Thyroid gland (tissue), 4 donors: ENCODE measurements around the gene OR2T34. TPM values are rescaled to one million over a fixed set of nuclear protein-coding genes. Genes with fewer than 3 reads are reported as not detected.

Source experiments
- DNase-seq, 2 donors: peaks; one replicate each; pipeline ENCODE4 v3.0.0-alpha.2; 2019
- H3K27ac ChIP-seq, 3 donors: fragments of 200-600 bp; sonication (generic); 1 replicate in 2 of 3; 2 replicates in 1 of 3; pipeline ENCODE4 v1.5.1; 2016 to 2019; ENCODE audit warnings: mild to moderate bottlenecking in 1 of 3, moderate library complexity in 1 of 3
- H3K27me3 ChIP-seq: fragments of 200-600 bp; sonication (generic); one replicate; pipeline ENCODE4 v1.5.1; 2019
- H3K36me3 ChIP-seq, 2 donors: fragments of 200-600 bp; sonication (generic); one replicate each; pipeline ENCODE4 v1.5.1; 2016 to 2019
- H3K4me1 ChIP-seq, 2 donors: fragments of 200-600 bp; sonication (generic); one replicate each; pipeline ENCODE4 v1.5.1; 2017 to 2019
- H3K4me3 ChIP-seq, 3 donors: fragments of 200-600 bp; sonication (generic); replicated peaks in 1 of 3; 1 replicate in 2 of 3; 2 replicates in 1 of 3; pipeline ENCODE4 v1.5.1; 2016; ENCODE audit warnings: mild to moderate bottlenecking in 1 of 3
- H3K9me3 ChIP-seq: fragments of 200-600 bp; sonication (generic); one replicate; pipeline ENCODE4 v1.5.1; 2017
- POLR2A ChIP-seq, 2 donors: fragments of 450-650 bp; IDR thresholded peaks; one replicate each; pipeline ENCODE4 v1.6.1; 2017; ENCODE audit warnings: antibody characterized with exemption in 2 of 2, mild to moderate bottlenecking in 2 of 2, moderate library complexity in 1 of 2
- WGBS, 2 donors: methylation state at CpG; one replicate each; pipeline ENCODE4 v1.1.5; 2017; 5-methylcytosine and 5-hydroxymethylcytosine counted together
- intact Hi-C: fragments of 100-400 bp; cut with DNase I; formaldehyde crosslinking; loops from one replicate; pipeline ENCODE4 v1.15.1; 2023
- total RNA-seq, 4 donors: library from RNA; depleted of rRNA; stranded (reverse); fragments of >200 nt; gene quantifications; one replicate each; pipeline ENCODE4 v1.2.3, GENCODE V29; 2016
- TF ChIP-seq, protein P1 (sequence below), 6 experiments: fragments of 200-600 bp in 3 of 6; fragments of 450-650 bp in 3 of 6; sonication (generic) in 3 of 6; IDR thresholded peaks; one replicate each; pipeline ENCODE4 v1.5.1; 2016 to 2019; ENCODE audit warnings: antibody characterized with exemption in 6 of 6, mild to moderate bottlenecking in 2 of 6, inconsistent platforms in 1 of 6, moderate library complexity in 1 of 6

The OR2T34 gene
- total RNA-seq, 4 donors from 2014 or later = not detected

DNA sequence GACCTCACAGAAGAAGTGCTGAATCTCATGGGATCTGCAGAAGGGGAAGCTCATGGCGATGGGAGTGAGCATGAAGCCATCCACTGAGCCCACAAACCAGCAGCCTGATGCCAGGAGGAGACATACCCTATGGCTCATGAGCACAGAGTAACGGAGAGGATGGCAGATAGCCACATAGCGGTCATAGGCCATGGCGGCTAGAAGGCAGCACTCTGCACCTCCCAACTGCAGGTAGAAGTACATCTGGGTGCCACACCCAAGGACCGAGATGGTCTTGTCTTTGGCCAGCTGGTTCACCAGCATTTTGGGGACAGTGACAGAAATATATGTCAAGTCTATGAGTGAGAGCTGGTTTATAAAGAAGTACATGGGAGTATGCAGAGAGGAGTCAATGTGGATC lies 18.7 kb upstream of the OR2T34 start:
- intact Hi-C loops = no loop called here
- no peak overlapping the region for H3K4me3 ChIP-seq
- no peak for TF ChIP-seq POLR2A (IDR thresholded peaks at IDR 0.05)
- TF ChIP-seq, protein P1, sequence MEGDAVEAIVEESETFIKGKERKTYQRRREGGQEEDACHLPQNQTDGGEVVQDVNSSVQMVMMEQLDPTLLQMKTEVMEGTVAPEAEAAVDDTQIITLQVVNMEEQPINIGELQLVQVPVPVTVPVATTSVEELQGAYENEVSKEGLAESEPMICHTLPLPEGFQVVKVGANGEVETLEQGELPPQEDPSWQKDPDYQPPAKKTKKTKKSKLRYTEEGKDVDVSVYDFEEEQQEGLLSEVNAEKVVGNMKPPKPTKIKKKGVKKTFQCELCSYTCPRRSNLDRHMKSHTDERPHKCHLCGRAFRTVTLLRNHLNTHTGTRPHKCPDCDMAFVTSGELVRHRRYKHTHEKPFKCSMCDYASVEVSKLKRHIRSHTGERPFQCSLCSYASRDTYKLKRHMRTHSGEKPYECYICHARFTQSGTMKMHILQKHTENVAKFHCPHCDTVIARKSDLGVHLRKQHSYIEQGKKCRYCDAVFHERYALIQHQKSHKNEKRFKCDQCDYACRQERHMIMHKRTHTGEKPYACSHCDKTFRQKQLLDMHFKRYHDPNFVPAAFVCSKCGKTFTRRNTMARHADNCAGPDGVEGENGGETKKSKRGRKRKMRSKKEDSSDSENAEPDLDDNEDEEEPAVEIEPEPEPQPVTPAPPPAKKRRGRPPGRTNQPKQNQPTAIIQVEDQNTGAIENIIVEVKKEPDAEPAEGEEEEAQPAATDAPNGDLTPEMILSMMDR (IDR thresholded peaks at IDR 0.05) = no peak

DNA sequence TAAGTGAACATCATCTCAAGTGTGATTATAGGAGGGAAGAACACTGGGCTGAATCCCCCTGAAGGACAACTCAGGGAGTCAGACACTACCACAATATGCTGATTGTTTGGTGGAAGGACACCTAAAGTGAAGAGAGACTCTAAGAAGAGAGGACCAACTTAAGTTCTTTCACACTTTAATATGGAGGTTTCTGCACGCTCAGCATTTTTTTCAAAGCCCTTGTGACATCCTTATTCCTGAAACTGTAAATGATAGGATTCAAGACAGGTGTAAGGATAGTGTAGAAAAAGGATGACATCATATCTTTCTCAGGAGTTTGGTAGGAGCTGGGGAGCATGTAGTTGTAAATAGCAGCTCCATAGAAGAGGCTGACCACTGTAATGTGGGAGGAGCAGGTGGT lies 18.1 kb upstream of the OR2T34 start:
- Histone ChIP-seq H3K4me3 (no peak overlapping the region), H3K27me3 (no peaks in the 10 kb centered on the region), H3K27ac (no peak overlapping the region), H3K36me3 (no peaks in the 10 kb centered on the region), H3K9me3 (no peaks in the 10 kb centered on the region), H3K4me1 (no peaks in the 10 kb centered on the region)
- WGBS, 2 donors = 72 to 83% methylated on average over 1 of the region's 1 CpG
- no peak for TF ChIP-seq POLR2A (IDR thresholded peaks at IDR 0.05)
- TF ChIP-seq, protein P1 (IDR thresholded peaks at IDR 0.05) = no peak
- intact Hi-C loops = no loop called here
- no peak for DNase-seq

More for the DNA sequence above, 18.7 kb upstream of the OR2T34 start:
- DNase-seq = no peak
- no peaks in the 10 kb centered on the region for H3K36me3 ChIP-seq
- H3K4me1 ChIP-seq = no peaks in the 10 kb centered on the region
- no peaks in the 10 kb centered on the region for H3K27me3 ChIP-seq
- WGBS, 2 donors = 80 to 91% methylated on average over 5 of the region's 5 CpGs
- H3K27ac ChIP-seq = no peak overlapping the region
- no peaks in the 10 kb centered on the region for H3K9me3 ChIP-seq

DNA sequence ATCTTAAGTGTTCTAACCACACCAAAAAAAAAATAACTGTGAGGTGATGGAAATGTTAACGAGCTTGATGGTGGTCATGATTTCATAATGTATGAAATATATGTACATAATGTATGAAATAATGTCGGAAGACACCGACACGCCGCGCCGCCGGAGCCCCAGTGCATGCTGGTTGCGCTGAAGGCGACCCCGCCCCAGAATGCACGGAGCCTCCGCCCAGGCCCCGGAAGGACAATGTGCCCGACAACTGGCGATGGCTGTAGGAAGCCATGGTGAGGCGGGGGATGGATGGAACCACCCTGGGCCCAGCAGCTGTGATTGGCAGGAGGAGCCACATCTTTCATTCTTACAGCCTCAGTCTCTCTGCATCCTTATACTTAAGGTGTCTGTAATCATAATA lies 15.5 kb upstream of the OR2T34 start:
- no peaks in the 10 kb centered on the region for H3K36me3 ChIP-seq
- TF ChIP-seq POLR2A (IDR thresholded peaks at IDR 0.05) = no peak
- TF ChIP-seq, protein P1 (IDR thresholded peaks at IDR 0.05) = no peak
- H3K4me1 ChIP-seq = no peaks in the 10 kb centered on the region
- WGBS, 2 donors = 93% methylated on average over 17 of the region's 17 CpGs
- H3K4me3 ChIP-seq = no peak overlapping the region
- H3K27me3 ChIP-seq = no peaks in the 10 kb centered on the region
- no peak for DNase-seq
- H3K27ac ChIP-seq = no peak overlapping the region
- intact Hi-C loops = no loop called here
- no peaks in the 10 kb centered on the region for H3K9me3 ChIP-seq

DNA sequence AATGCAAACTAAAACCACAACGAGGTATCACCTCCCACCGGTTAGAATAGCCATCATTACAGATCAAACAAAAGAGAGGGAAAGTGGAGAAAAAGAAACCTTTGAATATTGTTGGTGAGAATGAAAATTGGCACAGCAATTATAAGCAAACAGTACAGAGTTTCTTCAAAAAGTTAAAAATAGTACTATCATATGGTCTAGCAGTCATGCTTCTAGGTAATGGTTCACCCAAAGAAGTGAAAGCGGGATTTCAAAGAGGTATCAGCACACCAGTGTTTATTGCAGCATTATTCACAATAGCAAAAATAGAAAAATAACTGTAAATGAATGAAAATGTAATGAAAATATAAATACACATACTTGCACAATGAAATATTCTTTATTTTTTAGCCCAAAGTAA lies 14.8 kb upstream of the OR2T34 start:
- H3K4me1 ChIP-seq = no peaks in the 10 kb centered on the region
- no peak for DNase-seq
- WGBS, 2 donors = 77 to 81% methylated on average over 3 of the region's 3 CpGs

DNA sequence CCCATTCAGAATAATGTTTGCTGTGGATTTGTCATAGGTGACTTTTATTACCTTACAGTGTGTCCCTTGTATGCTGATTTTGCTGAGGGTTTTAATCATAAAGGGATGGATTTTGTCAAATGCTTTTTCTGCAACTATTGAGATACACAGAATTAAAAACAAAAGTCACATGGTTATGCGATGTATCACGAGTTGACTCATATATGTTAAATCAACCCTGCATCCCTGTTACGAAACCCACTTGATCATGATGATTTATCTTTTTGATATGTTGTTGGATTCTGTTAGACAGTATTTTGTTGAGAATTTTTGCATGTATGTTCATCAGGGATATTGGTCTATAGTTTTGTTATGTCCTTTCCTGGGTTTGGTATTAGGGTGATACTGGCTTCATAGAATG lies 10.7 kb upstream of the OR2T34 start:
- Histone ChIP-seq H3K27ac (no peak overlapping the region), H3K4me1 (no peaks in the 10 kb centered on the region), H3K4me3 (no peak overlapping the region), H3K27me3 (no peaks in the 10 kb centered on the region), H3K9me3 (no peaks in the 10 kb centered on the region), H3K36me3 (no peaks in the 10 kb centered on the region)
- TF ChIP-seq, protein P1 (IDR thresholded peaks at IDR 0.05) = no peak
- TF ChIP-seq POLR2A (IDR thresholded peaks at IDR 0.05) = no peak
- intact Hi-C loops = no loop called here
- DNase-seq = no peak
- WGBS, 2 donors = 70 to 86% methylated on average over 3 of the region's 3 CpGs

More for the DNA sequence above, 14.8 kb upstream of the OR2T34 start:
- H3K4me3 ChIP-seq = no peak overlapping the region
- H3K9me3 ChIP-seq = no peaks in the 10 kb centered on the region
- H3K36me3 ChIP-seq = no peaks in the 10 kb centered on the region
- H3K27ac ChIP-seq = no peak overlapping the region
- intact Hi-C loops = no loop called here
- no peaks in the 10 kb centered on the region for H3K27me3 ChIP-seq
- no peak for TF ChIP-seq POLR2A (IDR thresholded peaks at IDR 0.05)
- TF ChIP-seq, protein P1 (IDR thresholded peaks at IDR 0.05) = no peak
